GM12891 (cell line): ENCODE data around the gene SMTNL2.

Source experiments
- DNase-seq: peaks from one replicate; pipeline ENCODE4 v3.0.0; 2011; ENCODE audit warnings: low spot score; ENCODE audit not compliant: insufficient read length
- FAIRE-seq: peaks from 2 replicates; lab custom pipeline; 2011; peaks lifted over from hg19 to GRCh38; lab: Jason Lieb, UNC
- PAX5 ChIP-seq: IDR thresholded peaks from 2 replicates; pipeline ENCODE4 v1.6.1; 2011; ENCODE audit warnings: low read length, moderate library complexity, mild to moderate bottlenecking; ENCODE audit not compliant: insufficient read depth, severe bottlenecking
- POLR2A ChIP-seq: IDR thresholded peaks from 2 replicates; pipeline ENCODE4 v1.6.1; 2011; ENCODE audit warnings: low read depth, low read length, control low read depth
- POLR2AphosphoS5 ChIP-seq: IDR thresholded peaks from 2 replicates; pipeline ENCODE4 v1.6.1; 2011; ENCODE audit warnings: low read depth, low read length, control low read depth
- POU2F2 ChIP-seq: IDR thresholded peaks from 2 replicates; pipeline ENCODE4 v1.6.1; 2011; ENCODE audit warnings: low read depth, mild to moderate bottlenecking, control low read depth, low read length, moderate library complexity
- SPI1 ChIP-seq: IDR thresholded peaks from 2 replicates; pipeline ENCODE4 v1.6.1; 2011; ENCODE audit warnings: low read depth, low read length, control low read depth
- TAF1 ChIP-seq: IDR thresholded peaks from 2 replicates; pipeline ENCODE4 v1.6.1; 2011; ENCODE audit warnings: low read depth, low read length, control low read depth

The SMTNL2 gene

GRCh38 chr17:4553669-4554068 lies 30.7 kb upstream of the SMTNL2 start:
- FAIRE-seq, result no peak
- TF ChIP-seq TAF1 (no peak), PAX5 (no peak), SPI1 (no peak), POLR2AphosphoS5 (no peak), POU2F2 (no peak), POLR2A (no peak)
- no peak for DNase-seq

GRCh38 chr17:4554441-4554996 lies 29.8 kb upstream of the SMTNL2 start:
- TF ChIP-seq POU2F2 (no peak), TAF1 (no peak), POLR2AphosphoS5 (no peak), POLR2A (no peak), SPI1 (no peak), PAX5 (no peak)
- no peak for DNase-seq
- no peak for FAIRE-seq

- FAIRE-seq (peak; percentile 97), DNase-seq (peak; percentile 100)
- TF ChIP-seq PAX5 (no peak), TAF1 (peak; percentile 84), POLR2AphosphoS5 (peak; percentile 96), POU2F2 (peak; percentile 82), SPI1 (peak; percentile 81), POLR2A (peak; percentile 96)
These were observed 29.1 kb upstream of the SMTNL2 start, which contains the start of gene MYBBP1A for GRCh38 chr17:4554997-4555799. MYBBP1A (minus strand) TSS chr17:4555384; CDS start chr17:4555324, 60 bp downstream.

- TF ChIP-seq PAX5, result no peak
- TF ChIP-seq TAF1, result no peak
- FAIRE-seq (peak; percentile 83), DNase-seq (no peak)
These were observed 28.2 kb upstream of the SMTNL2 start for GRCh38 chr17:4555873-4556759.

- DNase-seq (no peak), FAIRE-seq (peak; percentile 48)
- TF ChIP-seq POLR2A (no peak), POLR2AphosphoS5 (no peak), PAX5 (no peak), TAF1 (no peak)
These were observed 27.3 kb upstream of the SMTNL2 start for GRCh38 chr17:4556996-4557395.

- no peak for TF ChIP-seq TAF1
- TF ChIP-seq POLR2AphosphoS5, result no peak
- no peak for TF ChIP-seq POLR2A
- TF ChIP-seq SPI1, result no peak
- no peak for TF ChIP-seq POU2F2
- TF ChIP-seq PAX5, result no peak
- FAIRE-seq, result no peak
- DNase-seq, result no peak
These were observed 26.5 kb upstream of the SMTNL2 start for GRCh38 chr17:4557626-4558346.

- no peak for TF ChIP-seq POU2F2
- TF ChIP-seq SPI1, result no peak
- TF ChIP-seq PAX5, result no peak
- TF ChIP-seq TAF1, result no peak
- TF ChIP-seq POLR2A, result no peak
- FAIRE-seq (no peak), DNase-seq (no peak)
These were observed 25.9 kb upstream of the SMTNL2 start for GRCh38 chr17:4558347-4558971.

- no peak for DNase-seq
- no peak for TF ChIP-seq PAX5
- no peak for TF ChIP-seq POLR2A
- no peak for TF ChIP-seq SPI1
- no peak for TF ChIP-seq POU2F2
- TF ChIP-seq POLR2AphosphoS5, result no peak
- TF ChIP-seq TAF1, result no peak
- no peak for FAIRE-seq
These were observed 25.1 kb upstream of the SMTNL2 start for GRCh38 chr17:4559139-4559791.
